Heart right ventricle (tissue), 16 donors: ENCODE data around the gene PCDHGB5. TPM values are rescaled to one million over a fixed set of nuclear protein-coding genes. Genes with fewer than 3 reads are reported as not detected.
"Not testable (repeated sequence)": the region's sequence is repeated elsewhere in the genome, so short reads cannot be mapped to it uniquely, and the experiment has no call there.

Experiments used
- ATAC-seq, 8 donors: fragments of 200-7000 bp; cut with Tn5 transposase; one replicate each; pipeline ENCODE4 v1.9.1; 2020; ENCODE audit warnings: mild to moderate bottlenecking in 8 of 8, moderate library complexity in 8 of 8, moderate number of reproducible peaks in 1 of 8
- DNase-seq, 2 donors: peaks; one replicate each; pipeline ENCODE4 v3.0.0-alpha.2; 2020
- H3K27ac ChIP-seq, 10 donors: fragments of 200-600 bp; sonication (generic) in 2 of 10; one replicate each; pipeline versions ENCODE4 v1.5.0 to v1.8.0; 2020 to 2022; ENCODE audit warnings: mild to moderate bottlenecking in 3 of 10
- H3K27me3 ChIP-seq, 7 donors: fragments of 200-600 bp; one replicate each; pipeline ENCODE4 v1.8.0; 2021 to 2022; ENCODE audit warnings: mild to moderate bottlenecking in 2 of 7
- H3K36me3 ChIP-seq, 9 donors: fragments of 200-600 bp; sonication (generic) in 1 of 9; one replicate each; pipeline versions ENCODE4 v1.5.0 to v1.8.0; 2020 to 2022; ENCODE audit warnings: mild to moderate bottlenecking in 2 of 9
- H3K4me1 ChIP-seq, 9 donors: fragments of 200-600 bp; sonication (generic) in 1 of 9; one replicate each; pipeline versions ENCODE4 v1.5.0 to v1.8.0; 2020 to 2022; ENCODE audit warnings: mild to moderate bottlenecking in 4 of 9
- H3K4me3 ChIP-seq, 10 donors: fragments of 200-600 bp; sonication (generic) in 2 of 10; one replicate each; pipeline versions ENCODE4 v1.5.0 to v1.8.0; 2020 to 2022; ENCODE audit warnings: mild to moderate bottlenecking in 7 of 10, moderate library complexity in 2 of 10
- H3K9me3 ChIP-seq, 11 donors: fragments of 200-600 bp in 10 of 11; sonication (generic) in 2 of 11; one replicate each; pipeline versions ENCODE4 v1.5.0 to v1.8.0; 2013 to 2022; ENCODE audit warnings: mild to moderate bottlenecking in 2 of 11, control low read depth in 1 of 11, moderate library complexity in 1 of 11
- CTCF ChIP-seq, 9 donors: fragments of 200-600 bp; sonication (generic) in 2 of 9; IDR thresholded peaks; one replicate each; pipeline versions ENCODE4 v1.5.0 to v1.8.0; 2021 to 2022; ENCODE audit warnings: antibody characterized with exemption in 9 of 9, mild to moderate bottlenecking in 5 of 9, moderate library complexity in 1 of 9
- WGBS, 2 donors: extraction: QIAGEN DNeasy Blood & Tissue Kit; methylation state at CpG; one replicate each; pipeline ENCODE4 v1.1.7; 2013; ENCODE audit warnings: inconsistent platforms in 1 of 2; 5-methylcytosine and 5-hydroxymethylcytosine counted together
- intact Hi-C, 10 donors: fragments of 100-400 bp; cut with DNase I; formaldehyde crosslinking; loops; one replicate each; pipeline versions ENCODE4 v1.11.1 to v1.14.2; 2022
- polyA plus RNA-seq, 2 donors: library from polyadenylated mRNA; stranded (reverse); fragments of 200-250 nt; gene quantifications; one replicate each; pipeline ENCODE4 v1.2.3, GENCODE V29; 2013
- total RNA-seq, 10 donors: library from RNA; stranded (reverse); fragmentation: NEBNext Ultra II Directional in 3 of 10; extraction: Animal tissue kit (Norgen Biotek cat#: 25700) in 3 of 10; gene quantifications; one replicate each; pipeline versions ENCODE4 v1.2.1 to v1.2.4, GENCODE V29; 2021 to 2023
- donor health status: Arrhythmogenic right ventricular cardiomyopathy.
- donor health status: ischemic (EF 13 %, LVEDD 7.1; RV severe dilation, severe dysfunction).
- donor health status: healthy with polysubstance abuse.
- donor health status: DM: no; HTN: yes; CAD: no.
- donor health status: DM: no; HTN: no; CAD: no.
- donor health status: ischemic (EF 25% LVEDD 6.9; RV normal size, moderate dysfunction).
- donor health status: ischemic (EF 25% LVEDD 5.7; RV mildly dilated, moderate dysfunction).
- donor health status: healthy.
- donor health status: DM: yes; HTN: yes; CAD: no.
- donor health status: Ischemic cardiomyopathy.
- donor health status: ischemic (EF 35%, LVEDD 5.7; RV mildly dilated, moderate dysfunction).
- donor health status: nonischemic (EF 11% LVEDD 7.7; RV severe dilation, severe dysfunction).
- donor health status: DM: yes; HTN: yes; CAD: no.
- donor health status: PGD.
- donor health status: ischemic (EF 29% LVEDD 5.4; RV normal size, mild dysfunction).
- donor health status: nonischemic (EF 23%, LVEDD 6.1; RV moderate dilation, normal function).

The PCDHGB5 gene
- total and polyA plus RNA-seq, 12 donors = 1.6 to 12.1 (median 8.2) TPM

GRCh38 chr5:141383345-141383744 lies 14.4 kb upstream of the PCDHGB5 start:
- Histone ChIP-seq H3K4me3 (peak overlapping the region in 3 of 10 donors; percentile 34 to 37 (median 34)), H3K36me3 (peaks cover 0 to 30% (median 0%) of the 10 kb centered on the region in 9 donors), H3K27me3 (peaks cover 0 to 41% (median 0%) of the 10 kb centered on the region in 7 donors), H3K4me1 (peaks cover 0 to 6% (median 0%) of the 10 kb centered on the region in 9 donors), H3K27ac (no peak overlapping the region), H3K9me3 (peaks cover 0 to 97% (median 43%) of the 10 kb centered on the region in 11 donors)
- DNase-seq (no peak), ATAC-seq (no peak)
- 47 to 48% methylated on average over 21 of the region's 21 CpGs for WGBS, 2 donors
- intact Hi-C loops = no loop called here
- no peak for TF ChIP-seq CTCF (IDR thresholded peaks at IDR 0.05)

GRCh38 chr5:141384471-141385267 lies 13.1 kb upstream of the PCDHGB5 start:
- ATAC-seq (peak in 1 of 8 donors; percentile 17), DNase-seq (no peak)
- H3K4me3 ChIP-seq = no peak overlapping the region
- H3K9me3 ChIP-seq = peaks cover 0 to 97% (median 53%) of the 10 kb centered on the region in 11 donors
- intact Hi-C loops = no loop called here
- no peak overlapping the region for H3K27ac ChIP-seq
- peaks cover 0 to 27% (median 0%) of the 10 kb centered on the region in 9 donors for H3K36me3 ChIP-seq
- TF ChIP-seq CTCF (IDR thresholded peaks at IDR 0.05) = no peak
- peaks cover 0 to 6% (median 0%) of the 10 kb centered on the region in 9 donors for H3K4me1 ChIP-seq
- WGBS, 2 donors = 49 to 58% methylated on average over 43 of the region's 43 CpGs
- peaks cover 0 to 54% (median 0%) of the 10 kb centered on the region in 7 donors for H3K27me3 ChIP-seq

GRCh38 chr5:141387557-141388311 lies 10.0 kb upstream of the PCDHGB5 start, which contains the start of gene PCDHGB4:
PCDHGB4 (plus strand) TSS chr5:141387698; CDS start chr5:141387885, 187 bp downstream.
- 16 to 18% methylated on average over 19 to 20 of the region's 40 CpGs for WGBS, 2 donors
- peaks cover 0 to 50% (median 0%) of the 10 kb centered on the region in 7 donors for H3K27me3 ChIP-seq
- intact Hi-C loops, H3K27ac ChIP-seq, DNase-seq: not testable (repeated sequence)
- H3K9me3 ChIP-seq = peaks cover 0 to 97% (median 57%) of the 10 kb centered on the region in 11 donors
- peak within 1 kb of the TSS in 7 of 10 donors; percentile 4 to 42 (median 34) for H3K4me3 ChIP-seq
- peaks cover 0 to 28% (median 0%) of the 10 kb centered on the region in 9 donors for H3K36me3 ChIP-seq
- ATAC-seq = peak; percentile 79 to 92 (median 85)
- peak; percentile 14 to 64 (median 53) for TF ChIP-seq CTCF (IDR thresholded peaks at IDR 0.05)
- H3K4me1 ChIP-seq = peaks cover 0 to 14% (median 0%) of the 10 kb centered on the region in 9 donors

- intact Hi-C loops = no loop called here
- no peak overlapping the region for H3K4me3 ChIP-seq
- peaks cover 0 to 28% (median 3%) of the 10 kb centered on the region in 9 donors for H3K36me3 ChIP-seq
- H3K4me1 ChIP-seq = peaks cover 0 to 14% (median 0%) of the 10 kb centered on the region in 9 donors
- H3K27me3 ChIP-seq = peaks cover 0 to 50% (median 0%) of the 10 kb centered on the region in 7 donors
- H3K9me3 ChIP-seq = peaks cover 0 to 97% (median 62%) of the 10 kb centered on the region in 11 donors
- 56 to 58% methylated on average over 10 of the region's 10 CpGs for WGBS, 2 donors
- ATAC-seq (no peak), DNase-seq (no peak)
- no peak for TF ChIP-seq CTCF (IDR thresholded peaks at IDR 0.05)
- H3K27ac ChIP-seq = no peak overlapping the region
Observed at GRCh38 chr5:141388661-141389060, 9.1 kb upstream of the PCDHGB5 start.
